Ishikawa (cell line): ENCODE results near the gene SLC7A1.

Experiments
- CEBPB ChIP-seq: IDR thresholded peaks from 2 replicates; pipeline ENCODE4 v1.6.1; 2012
- CREB1 ChIP-seq: IDR thresholded peaks from 2 replicates; pipeline ENCODE4 v1.6.1; 2012; ENCODE audit warnings: low read depth
- EGR1 ChIP-seq: IDR thresholded peaks from 2 replicates; pipeline ENCODE4 v1.6.1; 2012
- EP300 ChIP-seq: IDR thresholded peaks from 2 replicates; pipeline ENCODE4 v1.6.1; 2012; ENCODE audit warnings: borderline replicate concordance
- FOXM1 ChIP-seq: IDR thresholded peaks from 2 replicates; pipeline ENCODE4 v1.6.1; 2012; ENCODE audit warnings: low read depth, borderline replicate concordance
- MAX ChIP-seq: IDR thresholded peaks from 2 replicates; pipeline ENCODE4 v1.6.1; 2012
- NFIC ChIP-seq: IDR thresholded peaks from 2 replicates; pipeline ENCODE4 v1.6.1; 2012
- RAD21 ChIP-seq: IDR thresholded peaks from 2 replicates; pipeline ENCODE4 v1.6.1; 2012; ENCODE audit warnings: low read depth
- TAF1 ChIP-seq: IDR thresholded peaks from 2 replicates; pipeline ENCODE4 v1.6.1; 2012; ENCODE audit warnings: low read depth, mild to moderate bottlenecking
- TCF12 ChIP-seq: IDR thresholded peaks from 2 replicates; pipeline ENCODE4 v1.6.1; 2012; ENCODE audit warnings: low read depth
- YY1 ChIP-seq: IDR thresholded peaks from 2 replicates; pipeline ENCODE4 v1.6.1; 2012; ENCODE audit warnings: low read depth
- TF ChIP-seq, protein P1 (sequence below): IDR thresholded peaks from 2 replicates; pipeline ENCODE4 v1.6.1; 2012; ENCODE audit warnings: low read depth, mild to moderate bottlenecking

DNA sequence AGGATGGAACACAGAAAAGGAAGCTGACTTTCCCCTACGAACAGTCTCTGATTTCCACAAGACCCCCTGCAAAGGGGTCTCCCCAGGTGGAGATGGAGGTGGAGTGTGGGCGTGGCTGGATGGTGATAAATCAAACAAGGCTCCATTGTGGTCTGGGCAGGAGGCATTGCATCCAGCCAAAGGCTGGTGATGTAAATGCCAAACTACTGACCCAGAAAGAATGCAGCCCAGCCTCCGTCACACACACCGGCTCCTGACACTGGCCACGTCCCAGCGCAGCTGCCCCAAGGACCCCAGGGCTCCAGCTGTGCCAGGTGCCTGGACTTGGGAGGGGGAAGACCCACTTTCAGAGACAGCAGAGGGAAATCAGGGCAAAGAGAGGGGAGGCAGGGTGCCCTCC, 6.3 kb downstream of the SLC7A1 start:
- TF ChIP-seq TAF1 = peak; percentile 26; the same call in 1 of the 2 replicates
- TF ChIP-seq, protein P1, sequence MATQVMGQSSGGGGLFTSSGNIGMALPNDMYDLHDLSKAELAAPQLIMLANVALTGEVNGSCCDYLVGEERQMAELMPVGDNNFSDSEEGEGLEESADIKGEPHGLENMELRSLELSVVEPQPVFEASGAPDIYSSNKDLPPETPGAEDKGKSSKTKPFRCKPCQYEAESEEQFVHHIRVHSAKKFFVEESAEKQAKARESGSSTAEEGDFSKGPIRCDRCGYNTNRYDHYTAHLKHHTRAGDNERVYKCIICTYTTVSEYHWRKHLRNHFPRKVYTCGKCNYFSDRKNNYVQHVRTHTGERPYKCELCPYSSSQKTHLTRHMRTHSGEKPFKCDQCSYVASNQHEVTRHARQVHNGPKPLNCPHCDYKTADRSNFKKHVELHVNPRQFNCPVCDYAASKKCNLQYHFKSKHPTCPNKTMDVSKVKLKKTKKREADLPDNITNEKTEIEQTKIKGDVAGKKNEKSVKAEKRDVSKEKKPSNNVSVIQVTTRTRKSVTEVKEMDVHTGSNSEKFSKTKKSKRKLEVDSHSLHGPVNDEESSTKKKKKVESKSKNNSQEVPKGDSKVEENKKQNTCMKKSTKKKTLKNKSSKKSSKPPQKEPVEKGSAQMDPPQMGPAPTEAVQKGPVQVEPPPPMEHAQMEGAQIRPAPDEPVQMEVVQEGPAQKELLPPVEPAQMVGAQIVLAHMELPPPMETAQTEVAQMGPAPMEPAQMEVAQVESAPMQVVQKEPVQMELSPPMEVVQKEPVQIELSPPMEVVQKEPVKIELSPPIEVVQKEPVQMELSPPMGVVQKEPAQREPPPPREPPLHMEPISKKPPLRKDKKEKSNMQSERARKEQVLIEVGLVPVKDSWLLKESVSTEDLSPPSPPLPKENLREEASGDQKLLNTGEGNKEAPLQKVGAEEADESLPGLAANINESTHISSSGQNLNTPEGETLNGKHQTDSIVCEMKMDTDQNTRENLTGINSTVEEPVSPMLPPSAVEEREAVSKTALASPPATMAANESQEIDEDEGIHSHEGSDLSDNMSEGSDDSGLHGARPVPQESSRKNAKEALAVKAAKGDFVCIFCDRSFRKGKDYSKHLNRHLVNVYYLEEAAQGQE = no peak
- peak; percentile 98 for TF ChIP-seq TCF12
- no peak for TF ChIP-seq CREB1
- peak; percentile 4; the same call in 1 of the 2 replicates for TF ChIP-seq RAD21
- TF ChIP-seq CEBPB = peak; percentile 55; the same call in 1 of the 2 replicates
- TF ChIP-seq EGR1 = peak; percentile 31; the same call in 1 of the 2 replicates
- TF ChIP-seq YY1 = no peak
- peak; percentile 91 for TF ChIP-seq FOXM1
- peak; percentile 94 for TF ChIP-seq NFIC
- TF ChIP-seq EP300 = peak; percentile 98
- TF ChIP-seq MAX = peak; percentile 37
